RKO (cell line): Measurements from ENCODE around the gene SERINC4.

ENCODE experiments used
- DNase-seq: peaks from one replicate; pipeline ENCODE4 v3.0.0-alpha.2; 2016; ENCODE audit warnings: low spot score

The SERINC4 gene

DNA sequence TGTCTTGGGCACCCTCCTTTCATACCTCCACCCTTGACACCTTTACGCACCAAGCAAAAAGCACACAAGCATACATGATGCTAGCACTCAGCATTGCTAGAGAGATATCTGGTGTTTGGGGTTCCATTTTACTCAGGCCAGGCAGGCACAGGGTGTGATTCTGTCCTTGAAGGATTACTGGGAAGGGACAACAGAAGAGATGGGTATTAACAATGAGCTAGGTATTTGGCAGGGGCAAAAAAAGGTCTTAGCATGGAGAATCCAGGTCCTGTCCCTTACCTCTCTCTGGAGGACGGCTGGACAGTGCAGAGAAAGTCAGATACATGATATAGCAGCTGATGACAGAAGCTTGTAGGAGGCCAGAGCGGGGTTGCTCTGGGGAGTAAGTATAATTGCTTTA, 3.5 kb downstream of the SERINC4 start:
- no peak for DNase-seq

DNA sequence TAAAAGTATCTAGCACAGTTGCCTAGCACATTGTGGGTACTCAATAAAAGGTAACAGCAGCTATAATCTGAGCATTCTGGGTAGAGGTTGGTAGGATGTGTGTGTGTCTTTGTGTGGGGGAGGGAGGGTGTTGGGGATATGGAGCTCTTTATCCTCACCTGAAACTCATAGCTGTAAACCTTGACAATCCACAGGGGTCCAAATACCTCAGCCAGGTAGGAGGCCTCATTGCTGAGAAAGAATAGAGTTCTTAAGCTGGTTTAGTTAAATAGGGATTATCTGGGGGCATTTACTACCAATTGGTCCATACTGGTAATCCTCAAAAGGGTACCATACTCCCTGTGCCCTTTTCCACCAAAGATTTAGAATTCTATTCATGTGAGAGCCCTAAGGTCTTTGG, 4.0 kb downstream of the SERINC4 start:
- DNase-seq = no peak

DNA sequence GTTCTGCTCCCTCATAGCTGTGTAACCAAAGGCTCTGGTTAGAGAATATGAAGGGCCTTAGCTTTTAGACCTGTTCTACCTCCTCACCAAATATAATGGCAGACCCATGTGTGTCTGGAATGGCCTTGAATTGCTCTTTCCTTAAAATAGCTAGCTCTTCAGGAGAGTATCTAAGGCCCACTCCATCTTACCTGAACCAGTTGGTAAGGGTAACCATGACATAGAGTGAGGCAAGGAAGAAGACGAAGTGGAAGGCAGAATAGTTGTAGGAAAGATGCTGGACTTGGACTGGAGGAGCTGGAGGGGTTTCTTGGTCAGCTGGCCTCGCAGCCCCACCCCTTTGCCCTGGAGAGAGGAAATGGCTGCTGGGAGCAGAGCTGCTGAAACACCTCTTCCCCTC, 4.8 kb downstream of the SERINC4 start:
- DNase-seq = no peak

DNA sequence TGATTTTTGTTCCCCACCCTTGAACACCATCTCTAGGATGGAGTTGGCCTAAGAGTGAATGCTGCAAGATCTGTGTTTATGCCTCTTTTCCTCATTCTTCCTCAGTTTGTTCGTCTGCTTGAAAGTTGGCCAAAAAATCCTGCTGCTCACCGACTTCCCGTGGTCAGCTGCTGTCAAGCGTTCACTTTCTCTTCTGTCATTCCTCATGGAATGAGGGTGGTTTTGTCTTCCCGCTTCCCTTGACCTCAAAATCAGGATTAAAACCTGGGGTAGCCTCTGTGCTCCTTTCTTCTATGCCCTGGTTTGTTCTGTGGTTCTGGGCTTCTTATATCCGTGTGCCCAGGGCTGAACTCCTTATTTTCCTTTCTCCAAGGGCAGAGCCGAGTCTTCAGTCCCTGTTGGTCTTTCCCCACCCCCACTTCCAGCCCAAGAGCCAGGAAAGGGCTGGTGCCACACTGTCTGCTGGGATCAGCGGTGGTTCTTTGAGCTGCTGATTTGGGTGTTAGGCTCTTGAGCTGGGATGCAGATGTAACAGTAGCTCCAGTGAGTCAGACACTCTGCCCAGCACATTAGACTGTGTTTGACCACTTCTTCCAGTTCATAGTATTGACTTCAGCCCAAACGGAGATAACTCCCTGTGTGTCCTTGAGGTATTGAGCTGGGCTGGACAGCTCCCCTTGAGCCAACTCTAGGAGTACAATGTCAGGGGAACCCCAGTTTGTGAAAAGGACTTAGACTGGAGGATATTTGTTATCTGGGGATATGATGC, 5.6 kb downstream of the SERINC4 start:
- no peak for DNase-seq

DNA sequence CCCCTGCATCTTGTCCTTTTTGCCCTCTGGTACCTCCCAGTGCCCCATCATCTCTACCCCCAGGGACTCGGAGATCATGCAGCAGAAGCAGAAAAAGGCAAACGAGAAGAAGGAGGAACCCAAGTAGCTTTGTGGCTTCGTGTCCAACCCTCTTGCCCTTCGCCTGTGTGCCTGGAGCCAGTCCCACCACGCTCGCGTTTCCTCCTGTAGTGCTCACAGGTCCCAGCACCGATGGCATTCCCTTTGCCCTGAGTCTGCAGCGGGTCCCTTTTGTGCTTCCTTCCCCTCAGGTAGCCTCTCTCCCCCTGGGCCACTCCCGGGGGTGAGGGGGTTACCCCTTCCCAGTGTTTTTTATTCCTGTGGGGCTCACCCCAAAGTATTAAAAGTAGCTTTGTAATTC, 6.4 kb downstream of the SERINC4 start:
- no peak for DNase-seq

DNA sequence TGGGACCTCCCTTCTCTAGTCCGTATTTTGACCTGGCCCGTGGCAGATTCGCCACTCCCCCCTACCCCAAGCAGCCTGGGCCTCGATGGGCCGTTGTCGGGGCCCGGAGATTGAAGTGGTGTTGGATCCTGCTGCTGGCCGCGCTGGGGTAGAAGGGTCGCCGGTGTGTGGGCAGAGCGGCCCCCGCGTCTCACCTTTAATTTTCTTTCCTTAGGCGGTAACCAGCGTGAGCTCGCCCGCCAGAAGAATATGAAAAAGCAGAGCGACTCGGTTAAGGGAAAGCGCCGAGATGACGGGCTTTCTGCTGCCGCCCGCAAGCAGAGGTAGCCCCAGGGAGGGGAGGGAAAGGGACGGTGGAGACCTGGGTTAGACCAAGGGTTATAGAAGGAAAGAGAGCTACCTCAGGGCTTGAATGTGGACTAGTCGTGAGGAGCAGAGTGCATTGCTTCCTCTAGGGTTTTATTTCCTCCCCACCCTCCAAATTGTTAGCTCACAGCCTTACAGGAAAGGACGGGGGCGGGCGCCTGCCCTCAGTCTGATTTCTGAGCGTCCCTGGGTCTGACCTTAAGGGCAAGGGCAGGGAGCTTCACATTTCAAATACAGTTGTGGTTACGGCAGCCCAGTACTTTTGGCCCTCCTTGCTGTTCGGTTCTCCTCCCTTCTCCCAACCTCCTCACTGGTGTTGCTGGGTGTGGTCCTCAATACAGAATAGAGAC, 7.1 kb downstream of the SERINC4 start:
- peak; percentile 64 for DNase-seq

DNA sequence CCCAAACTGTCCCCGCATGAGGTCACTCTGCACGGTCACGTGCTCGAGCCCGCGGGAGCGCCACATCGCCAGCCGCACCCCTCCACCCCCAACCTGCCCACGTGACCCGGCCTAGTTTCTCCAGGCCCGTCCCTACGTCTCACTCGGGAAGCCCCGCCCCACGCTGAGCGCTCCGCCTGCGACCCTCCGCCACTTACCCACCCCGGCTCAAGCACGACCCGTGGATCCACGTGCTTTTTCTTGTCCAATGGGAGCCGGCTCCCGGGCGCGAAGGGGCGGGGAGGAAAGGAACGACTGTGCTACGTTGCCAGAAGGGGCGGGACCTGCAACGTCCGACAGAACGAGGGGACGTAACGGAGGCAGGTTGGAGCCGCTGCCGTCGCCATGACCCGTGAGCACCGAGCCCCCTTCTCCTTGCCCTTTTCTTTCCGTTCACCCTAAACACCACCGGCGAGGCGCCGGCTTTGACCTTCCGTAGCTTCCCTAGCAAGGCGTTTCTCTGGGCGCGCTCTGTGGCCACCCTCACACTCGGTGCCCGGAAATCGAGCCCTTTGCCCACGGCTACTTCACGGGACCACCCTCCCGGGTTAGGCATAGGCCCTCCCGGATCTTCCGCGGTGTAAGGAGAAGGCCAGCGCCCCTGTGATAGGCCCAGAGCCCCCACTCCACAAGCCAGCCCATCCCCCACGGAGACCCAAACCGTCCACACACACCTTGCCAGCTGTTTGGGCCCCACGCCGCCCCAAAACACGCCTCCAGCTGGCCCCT, 7.8 kb downstream of the SERINC4 start, which contains the start of gene SERF2:
SERF2 (plus strand) TSS at position 328 of the 768 bp plus-strand sequence; CDS start at position 385, 57 bp downstream.
- DNase-seq = peak; percentile 98

DNA sequence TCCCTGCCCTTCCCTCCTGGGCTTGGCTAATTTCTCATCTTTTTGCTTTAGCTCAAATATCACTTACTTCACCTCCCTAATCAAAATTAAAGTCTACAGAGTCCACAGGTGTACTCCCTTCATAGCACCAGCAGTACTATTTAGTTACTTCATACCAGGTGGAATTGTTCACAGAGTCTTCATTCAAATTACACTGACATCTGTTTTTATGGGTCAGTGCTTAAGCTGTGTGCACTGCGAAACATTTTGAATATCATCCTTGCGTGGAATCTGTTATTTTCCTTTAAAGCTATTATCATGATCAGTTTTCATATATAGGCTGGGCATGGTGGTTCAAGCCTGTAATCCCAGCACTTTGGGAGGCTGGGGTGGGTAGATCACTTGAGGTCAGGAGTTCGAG, 10.6 kb downstream of the SERINC4 start:
- no peak for DNase-seq

DNA sequence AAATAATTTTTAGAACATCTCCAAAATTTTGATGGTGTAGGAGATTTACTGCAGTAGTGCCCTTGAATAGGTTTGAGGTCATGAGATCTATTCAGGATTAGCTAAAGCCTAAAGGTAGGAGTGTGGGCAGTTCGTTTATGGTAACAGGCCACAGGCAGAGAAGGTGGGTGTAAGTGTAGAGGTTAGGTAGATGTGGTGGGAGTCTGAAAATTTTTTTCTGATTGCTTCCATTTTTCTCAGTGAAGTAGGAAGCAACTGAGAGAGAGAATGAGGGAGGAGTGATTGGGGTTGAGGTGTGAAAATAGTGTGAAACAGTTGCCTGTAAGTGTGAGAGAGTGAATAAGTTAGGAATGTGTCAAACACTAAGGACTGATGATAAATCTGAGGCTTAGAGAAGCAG, 21.0 kb downstream of the SERINC4 start:
- DNase-seq = no peak

DNA sequence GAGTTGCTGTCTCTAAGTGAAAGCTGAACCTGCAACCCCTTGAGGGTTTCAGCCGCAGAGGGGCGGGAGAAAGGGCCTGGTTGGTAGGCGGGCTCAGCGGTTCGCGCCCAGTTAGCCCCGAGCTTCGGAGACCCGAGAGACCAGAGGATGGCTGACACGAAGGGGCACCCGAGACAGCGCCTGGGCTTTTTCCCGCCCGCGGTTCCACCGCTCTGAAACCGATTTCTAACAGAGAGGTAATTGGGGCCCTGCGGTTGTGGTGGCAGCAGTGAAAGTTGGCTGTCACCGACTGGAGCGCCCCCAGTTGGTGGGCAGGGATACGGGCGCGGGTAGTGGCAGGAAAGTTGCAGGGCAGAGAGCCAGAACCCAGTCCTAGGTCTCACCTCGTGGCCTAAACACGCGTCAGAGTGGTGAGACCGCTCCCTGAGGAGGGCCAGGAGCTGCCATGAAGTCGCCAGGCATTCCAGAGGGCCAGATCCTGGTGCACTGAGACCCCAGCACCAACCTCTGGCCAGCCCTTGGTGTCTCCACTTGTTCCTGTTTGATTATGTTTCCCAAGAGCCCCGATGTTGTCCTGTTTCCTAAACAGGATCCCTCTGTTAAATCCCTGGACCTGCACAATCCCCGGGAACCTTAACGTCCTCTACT, 22.6 kb downstream of the SERINC4 start:
- DNase-seq = peak; percentile 89

DNA sequence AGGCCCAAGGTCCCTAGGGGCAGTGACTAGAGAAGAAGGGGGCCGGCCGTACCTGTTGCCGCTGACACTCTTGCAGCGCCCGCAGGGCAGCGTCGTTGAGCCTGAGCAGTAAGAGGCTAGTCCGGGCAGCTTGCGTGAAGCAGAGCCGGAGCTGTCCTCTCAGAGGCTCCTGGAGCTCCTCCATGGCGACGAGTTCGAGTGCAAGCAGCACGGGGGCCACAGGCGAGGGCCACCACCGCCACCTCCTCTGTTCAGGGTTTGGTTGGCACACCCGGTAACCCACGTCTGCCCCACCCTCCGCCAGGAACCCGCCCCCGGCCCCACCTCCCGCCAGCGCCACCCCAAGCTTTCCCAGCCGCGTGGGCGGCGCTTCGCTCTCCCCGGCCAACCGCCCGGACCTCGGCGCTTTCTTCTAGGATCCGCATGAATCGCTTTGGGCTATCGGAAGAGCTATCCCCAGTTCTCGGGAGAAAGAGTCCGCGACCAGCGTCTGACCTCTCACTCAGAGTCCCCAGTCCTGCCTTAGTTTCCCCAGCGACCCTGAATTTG, 23.2 kb downstream of the SERINC4 start, which contains the start of gene ELL3:
ELL3 (minus strand) TSS at position 249 of the 549 bp plus-strand sequence; CDS start at position 184, 65 bp downstream.
- peak; percentile 79 for DNase-seq

DNA sequence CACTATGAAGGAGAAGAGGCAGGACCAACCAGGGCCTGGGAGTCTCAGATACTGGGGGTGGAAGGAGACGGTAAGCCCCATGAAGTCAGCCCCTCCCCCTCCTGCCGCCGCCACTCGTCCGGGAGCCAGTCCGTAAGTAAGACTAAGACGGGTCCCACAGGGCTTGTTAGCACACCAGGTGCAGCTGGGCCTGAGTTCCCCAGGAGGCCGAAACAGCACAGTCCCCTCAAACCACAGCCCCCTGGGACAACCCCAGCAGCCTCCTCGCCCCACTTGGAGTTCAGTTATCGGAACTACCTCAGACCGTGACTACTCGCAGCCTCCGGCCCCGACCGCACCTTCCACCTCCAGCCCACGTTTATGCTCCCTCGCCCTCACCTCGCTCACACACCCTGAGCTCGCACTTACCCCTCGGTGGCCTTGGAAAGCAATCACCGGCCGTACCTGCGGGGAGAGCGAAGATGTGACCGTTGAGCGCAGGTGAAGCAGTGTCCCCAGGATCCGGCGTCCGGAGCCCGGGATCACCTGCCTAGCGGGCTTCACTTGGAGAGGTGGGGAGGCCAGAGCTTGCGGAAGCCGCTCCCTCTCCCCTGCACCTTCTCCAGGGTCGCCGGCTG, 23.8 kb downstream of the SERINC4 start:
- no peak for DNase-seq

DNA sequence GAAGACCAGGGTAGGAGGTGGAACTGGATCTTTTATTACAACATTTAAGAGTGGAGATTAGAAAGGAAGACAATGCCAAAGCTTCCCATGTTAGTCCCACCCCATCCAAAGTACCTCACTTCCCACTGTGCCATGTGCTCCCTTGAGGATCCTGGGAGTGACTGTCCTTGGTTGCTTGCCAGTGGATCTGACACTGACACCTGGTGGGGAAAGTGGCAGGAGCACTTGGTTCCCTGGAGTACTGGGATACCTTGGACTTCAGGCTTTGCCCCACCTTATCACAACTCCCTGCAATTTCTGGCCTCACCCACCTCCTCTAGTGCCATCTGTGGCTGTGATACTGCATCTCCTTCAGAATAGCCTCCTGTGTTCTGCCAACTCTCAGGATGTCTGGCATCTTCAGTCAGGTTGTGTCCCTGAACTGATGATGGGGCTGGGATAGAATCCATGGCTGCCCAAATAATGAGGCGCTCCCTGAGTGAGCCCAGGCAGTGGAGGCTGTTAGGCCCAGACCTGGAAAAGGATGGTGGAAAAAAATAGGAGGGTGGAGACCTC, 24.5 kb downstream of the SERINC4 start:
- peak; percentile 79 for DNase-seq

DNA sequence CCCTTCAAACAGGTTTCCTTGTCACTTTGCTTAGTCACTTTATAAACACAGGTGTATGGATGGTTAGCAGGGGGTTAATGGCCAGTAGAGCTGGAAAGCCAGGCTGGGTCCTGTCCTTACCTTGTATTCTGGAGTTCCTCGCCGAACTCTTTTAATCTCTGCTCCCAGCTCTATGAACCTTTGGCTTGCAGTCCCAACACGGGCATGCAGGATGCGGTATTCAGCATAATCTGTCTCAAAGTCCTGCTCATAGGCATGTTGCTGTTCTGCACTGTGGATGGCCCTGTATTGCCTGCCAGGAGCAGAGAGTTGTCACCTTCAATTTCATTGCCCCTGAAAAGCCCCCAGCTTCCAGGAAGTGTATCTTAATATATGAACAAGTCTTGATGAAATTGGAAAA, 26.0 kb downstream of the SERINC4 start:
- DNase-seq = no peak

DNA sequence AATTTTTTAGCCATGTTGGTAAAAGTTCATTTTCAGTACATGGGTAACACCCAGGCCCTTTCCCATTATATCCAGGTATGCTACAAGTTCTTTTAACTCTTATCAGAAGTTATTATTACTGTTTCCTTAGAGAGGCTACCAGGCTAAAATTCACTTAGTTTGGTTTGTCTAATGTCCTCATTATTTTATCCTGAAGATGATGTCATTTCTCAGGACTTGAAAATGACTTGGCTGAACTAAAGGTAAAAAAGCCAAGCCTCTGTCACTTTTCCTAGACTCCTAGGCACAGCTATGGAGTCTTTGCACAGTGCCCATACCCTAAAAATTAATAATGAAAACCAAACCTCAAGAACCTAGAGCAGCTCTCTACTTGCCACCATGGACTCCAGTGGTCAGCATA, 27.4 kb downstream of the SERINC4 start:
- DNase-seq = no peak

DNA sequence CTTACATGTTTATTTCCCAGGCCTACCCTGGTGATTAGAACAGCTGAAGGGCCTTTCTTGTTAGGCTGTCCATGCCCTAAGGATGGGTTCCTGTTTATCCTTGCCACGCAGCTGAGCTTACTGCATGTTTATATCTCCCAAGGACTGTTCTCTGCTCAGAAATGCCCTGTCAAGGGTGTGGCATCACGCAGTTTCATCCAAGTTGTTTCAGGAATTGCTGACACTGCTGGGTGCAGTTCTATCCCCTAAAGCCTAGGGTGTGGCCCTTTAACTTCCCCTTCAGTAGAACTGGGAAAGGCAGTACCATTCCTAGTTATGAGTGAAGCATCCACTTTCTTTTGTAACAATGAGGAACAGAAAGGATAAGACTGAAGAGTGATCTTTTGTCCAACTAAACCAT, 28.2 kb downstream of the SERINC4 start:
- DNase-seq = no peak

DNA sequence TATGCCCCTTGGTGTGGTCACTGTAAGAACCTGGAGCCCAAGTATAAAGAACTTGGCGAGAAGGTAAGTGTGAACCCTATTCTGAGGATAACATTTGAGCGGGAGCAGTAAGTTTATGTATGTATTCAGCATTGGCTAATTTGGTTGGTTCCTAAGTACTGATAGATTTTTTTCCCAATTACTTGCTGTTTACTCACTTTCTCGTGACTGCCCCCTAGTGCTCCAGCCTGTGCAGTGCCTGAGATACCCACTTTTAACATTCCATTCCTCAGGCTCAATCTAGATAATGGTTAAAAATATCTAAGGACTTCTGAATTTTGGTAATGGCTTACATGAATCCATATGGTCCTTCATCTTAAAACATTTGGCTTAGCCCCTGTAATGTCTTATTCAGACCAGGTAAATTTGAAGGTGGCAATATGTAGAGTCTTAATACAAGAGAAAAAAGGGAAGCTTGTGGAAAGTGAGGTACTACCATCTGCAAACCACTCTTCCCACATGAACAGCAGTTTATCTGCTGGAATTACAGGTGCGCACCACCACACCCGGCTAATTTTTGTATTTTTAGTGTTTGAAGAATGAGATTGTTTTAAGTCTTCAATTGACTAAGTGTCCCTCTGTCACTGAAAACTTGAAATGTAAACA, 30.3 kb downstream of the SERINC4 start:
- peak; percentile 79 for DNase-seq

DNA sequence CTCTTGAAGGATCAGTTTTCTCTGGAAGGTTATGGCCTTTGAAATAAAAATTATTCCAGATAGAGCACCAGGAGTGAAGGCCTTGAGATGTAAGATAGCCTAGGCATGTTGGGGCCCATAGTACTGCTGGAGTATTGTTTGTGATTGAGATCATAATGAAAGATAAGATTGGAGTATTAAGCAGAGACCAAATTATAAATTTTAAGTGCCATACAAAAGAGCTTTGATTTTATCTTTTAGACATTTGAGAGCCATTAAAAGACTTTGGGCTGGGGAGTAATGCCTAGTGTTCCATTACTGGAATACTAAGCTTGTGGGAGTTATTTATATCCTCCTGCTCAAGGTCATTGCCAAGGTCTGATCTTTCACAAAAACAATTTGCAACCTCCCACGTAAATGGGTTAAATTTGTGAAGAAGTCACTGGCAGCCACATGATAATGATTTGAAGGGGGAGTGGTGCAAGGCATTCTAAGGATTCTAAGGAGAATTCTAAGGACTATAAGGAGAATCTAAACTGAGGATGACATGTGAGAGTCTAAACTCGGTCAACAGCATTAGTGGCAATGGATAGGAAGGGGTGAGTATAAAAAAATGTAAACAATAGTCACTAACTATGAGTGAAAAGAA, 36.1 kb downstream of the SERINC4 start:
- no peak for DNase-seq

DNA sequence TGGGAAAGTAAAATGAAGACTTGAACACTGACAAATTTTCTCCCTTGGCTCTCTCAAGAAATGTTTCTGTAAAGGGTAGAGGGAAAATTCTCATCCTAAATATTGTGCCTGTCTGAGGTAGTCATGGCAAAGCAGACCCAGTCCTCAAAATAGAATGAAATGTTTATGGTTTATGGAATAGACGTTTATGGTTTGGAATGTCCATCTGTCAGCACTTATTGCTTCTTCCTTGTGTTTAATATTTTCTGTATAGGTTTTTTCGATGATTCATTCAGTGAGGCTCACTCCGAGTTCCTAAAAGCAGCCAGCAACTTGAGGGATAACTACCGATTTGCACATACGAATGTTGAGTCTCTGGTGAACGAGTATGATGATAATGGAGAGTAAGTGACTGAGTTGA, 37.2 kb downstream of the SERINC4 start:
- no peak for DNase-seq

DNA sequence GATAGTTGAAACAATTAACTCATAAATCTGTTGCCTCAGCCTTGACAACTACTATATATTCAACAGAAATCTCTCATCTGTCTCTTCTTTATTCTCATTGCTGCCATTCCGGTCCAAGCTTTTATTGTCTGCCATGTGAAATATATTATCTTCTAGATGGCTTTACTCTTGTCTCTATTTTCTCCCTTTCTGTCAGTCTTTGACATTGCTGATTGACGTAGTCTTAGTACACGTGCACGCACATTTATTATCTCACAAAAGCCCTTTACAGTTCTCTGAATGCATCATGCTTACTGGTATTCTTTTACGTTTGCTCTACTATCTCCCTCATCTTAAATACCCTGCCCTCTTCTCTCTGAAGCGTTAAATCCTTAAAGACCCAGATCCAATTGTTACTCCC, 48.1 kb downstream of the SERINC4 start:
- DNase-seq = no peak
